ENCODE measurements around the gene GRAMD1B. TPM values are rescaled to one million over a fixed set of nuclear protein-coding genes. Genes with fewer than 3 reads are reported as not detected.

GRAMD1B gene
- total RNA-seq, 1 donor from 2014 or later: 15.0 TPM

DNA sequence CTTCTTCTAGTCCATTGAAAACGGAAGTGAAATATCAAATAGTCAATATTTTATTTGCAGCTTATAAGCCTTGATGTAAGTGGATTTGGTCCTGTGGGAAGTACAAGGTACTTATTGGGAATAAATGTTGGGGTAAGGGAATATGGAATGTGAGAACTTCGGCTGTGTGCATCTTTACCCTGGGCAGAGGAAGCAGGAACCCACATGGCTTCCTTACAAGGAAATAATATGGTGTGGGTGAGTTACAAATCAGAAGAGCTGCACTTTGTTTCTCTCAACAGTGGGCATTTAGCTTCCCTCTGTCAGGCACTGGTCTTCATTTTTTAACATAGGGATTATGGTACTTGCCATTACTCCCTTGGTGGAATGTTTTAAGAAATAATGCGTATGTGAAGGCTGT, 146.4 kb downstream of the GRAMD1B start:
- no peaks in the 10 kb centered on the region for H3K9me3 Mint-ChIP-seq
- peak overlapping the region; percentile 39 for H3K4me3 Mint-ChIP-seq
- no peaks in the 10 kb centered on the region for H3K27me3 Mint-ChIP-seq
- no peaks in the 10 kb centered on the region for H3K36me3 Mint-ChIP-seq (ENCODE audit: low read depth)
- ChIA-PET CTCF (interaction anchor here (0.6 to 2.5 kb wide), 19 partner anchors 11 to 474 kb away, joined by 3 to 36 read pairs (median 5); no protein-coding TSS in a partner anchor), POLR2A (interaction anchor here (0.7 kb wide), 2 partner anchors 95 to 130 kb away, joined by 3 read pairs; no protein-coding TSS in a partner anchor)
- ATAC-seq (ENCODE audit: low read depth): no peak
- H3K4me1 Mint-ChIP-seq: peaks cover 24% of the 10 kb centered on the region
- no peak for DNase-seq
- no peak overlapping the region for H3K27ac Mint-ChIP-seq
- TF ChIP-seq, protein P1, sequence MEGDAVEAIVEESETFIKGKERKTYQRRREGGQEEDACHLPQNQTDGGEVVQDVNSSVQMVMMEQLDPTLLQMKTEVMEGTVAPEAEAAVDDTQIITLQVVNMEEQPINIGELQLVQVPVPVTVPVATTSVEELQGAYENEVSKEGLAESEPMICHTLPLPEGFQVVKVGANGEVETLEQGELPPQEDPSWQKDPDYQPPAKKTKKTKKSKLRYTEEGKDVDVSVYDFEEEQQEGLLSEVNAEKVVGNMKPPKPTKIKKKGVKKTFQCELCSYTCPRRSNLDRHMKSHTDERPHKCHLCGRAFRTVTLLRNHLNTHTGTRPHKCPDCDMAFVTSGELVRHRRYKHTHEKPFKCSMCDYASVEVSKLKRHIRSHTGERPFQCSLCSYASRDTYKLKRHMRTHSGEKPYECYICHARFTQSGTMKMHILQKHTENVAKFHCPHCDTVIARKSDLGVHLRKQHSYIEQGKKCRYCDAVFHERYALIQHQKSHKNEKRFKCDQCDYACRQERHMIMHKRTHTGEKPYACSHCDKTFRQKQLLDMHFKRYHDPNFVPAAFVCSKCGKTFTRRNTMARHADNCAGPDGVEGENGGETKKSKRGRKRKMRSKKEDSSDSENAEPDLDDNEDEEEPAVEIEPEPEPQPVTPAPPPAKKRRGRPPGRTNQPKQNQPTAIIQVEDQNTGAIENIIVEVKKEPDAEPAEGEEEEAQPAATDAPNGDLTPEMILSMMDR (IDR thresholded peaks at IDR 0.05): no peak
- intact Hi-C loops (cut with micrococcal nuclease): loop anchor here (2.0 to 5.0 kb wide), 2 partner anchors 16 to 464 kb away; no protein-coding TSS in a partner anchor

DNA sequence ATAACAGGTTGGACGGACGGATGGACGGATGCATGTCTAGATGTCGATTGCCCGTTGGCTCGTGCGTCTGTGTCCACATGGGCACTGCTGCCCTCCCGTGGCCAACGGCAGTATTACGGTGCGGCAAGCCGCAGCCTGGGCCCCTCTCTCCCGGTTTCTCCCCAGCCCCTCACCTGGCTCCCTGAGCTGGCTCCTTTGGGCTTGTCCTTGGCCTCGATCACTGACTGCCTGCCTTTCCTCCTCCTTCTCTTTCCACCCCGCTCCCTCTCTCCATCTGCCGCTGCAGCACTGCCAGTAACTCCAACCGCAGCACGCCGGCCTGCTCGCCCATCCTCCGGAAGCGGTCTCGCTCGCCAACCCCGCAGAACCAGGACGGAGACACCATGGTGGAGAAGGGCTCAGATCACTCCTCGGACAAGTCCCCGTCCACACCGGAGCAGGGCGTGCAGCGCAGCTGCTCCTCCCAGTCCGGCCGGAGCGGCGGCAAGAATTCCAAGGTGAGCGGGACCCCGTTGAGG, 147.1 kb downstream of the GRAMD1B start:
- H3K4me1 Mint-ChIP-seq: peaks cover 24% of the 10 kb centered on the region
- intact Hi-C loops (cut with micrococcal nuclease): loop anchor here (1.0 to 5.0 kb wide), 5 partner anchors 16 to 465 kb away; no protein-coding TSS in a partner anchor
- peak; percentile 69 for DNase-seq
- no peak overlapping the region for H3K27ac Mint-ChIP-seq
- ATAC-seq (ENCODE audit: low read depth): peak; percentile 77
- no peaks in the 10 kb centered on the region for H3K27me3 Mint-ChIP-seq
- no peaks in the 10 kb centered on the region for H3K9me3 Mint-ChIP-seq
- ChIA-PET POLR2A (interaction anchor here (0.7 kb wide), 2 partner anchors 96 to 130 kb away, joined by 3 read pairs; no protein-coding TSS in a partner anchor), CTCF (interaction anchor here (0.6 to 2.5 kb wide), 17 partner anchors 11 to 475 kb away, joined by 3 to 36 read pairs (median 5); no protein-coding TSS in a partner anchor)
- TF ChIP-seq, protein P1 (IDR thresholded peaks at IDR 0.05): peak; percentile 65
- peak overlapping the region; percentile 39 for H3K4me3 Mint-ChIP-seq
- H3K36me3 Mint-ChIP-seq (ENCODE audit: low read depth): no peaks in the 10 kb centered on the region

DNA sequence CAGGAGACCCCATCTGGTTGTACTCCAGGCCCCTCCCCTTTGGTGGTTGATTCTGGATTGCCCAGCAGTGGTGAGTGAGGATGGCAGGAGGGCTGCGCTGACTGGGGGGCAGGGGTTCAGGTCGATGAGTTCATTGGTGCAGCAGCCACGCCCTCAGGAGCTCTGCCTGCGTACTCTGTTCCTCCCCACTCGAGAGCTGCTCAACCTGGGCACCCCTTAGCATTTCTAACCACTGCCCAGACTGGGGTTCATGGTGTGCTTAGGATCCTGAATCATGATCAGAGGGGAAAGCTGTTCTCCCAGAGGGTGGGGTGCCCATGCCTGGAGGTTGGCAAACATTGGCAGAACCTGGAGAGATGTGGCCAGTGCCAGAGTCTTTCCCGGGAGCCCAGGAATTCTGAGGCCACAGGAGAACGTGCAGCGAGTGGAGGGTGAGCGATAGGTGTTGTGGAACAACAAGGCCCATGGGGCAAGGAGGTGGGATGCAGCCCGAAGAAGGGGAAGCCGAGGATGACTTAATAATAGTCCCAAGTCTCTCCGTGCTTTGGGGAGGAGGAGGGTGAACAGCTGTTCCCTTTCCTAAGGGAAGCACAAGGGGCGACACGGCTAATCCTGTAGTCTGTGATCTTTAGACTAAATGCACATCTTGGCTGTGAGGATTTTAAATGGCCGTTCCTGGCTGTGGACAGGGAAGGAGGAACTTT, 148.9 kb downstream of the GRAMD1B start:
- Mint-ChIP-seq H3K27me3 (no peaks in the 10 kb centered on the region), H3K27ac (no peak overlapping the region), H3K4me1 (peaks cover 24% of the 10 kb centered on the region), H3K4me3 (no peak overlapping the region), H3K9me3 (no peaks in the 10 kb centered on the region), H3K36me3 (ENCODE audit: low read depth) (no peaks in the 10 kb centered on the region)
- DNase-seq (no peak), ATAC-seq (ENCODE audit: low read depth) (no peak)
- CTCF ChIA-PET: interaction anchor here (0.9 to 1.6 kb wide), 3 partner anchors 128 to 172 kb away, joined by 3 to 5 read pairs (median 3); no protein-coding TSS in a partner anchor
- POLR2A ChIA-PET: no interaction called here
- TF ChIP-seq, protein P1 (IDR thresholded peaks at IDR 0.05): no peak
- intact Hi-C loops (cut with micrococcal nuclease): loop anchor here (5.0 kb wide), 1 partner anchor 467 kb away; no protein-coding TSS in a partner anchor

DNA sequence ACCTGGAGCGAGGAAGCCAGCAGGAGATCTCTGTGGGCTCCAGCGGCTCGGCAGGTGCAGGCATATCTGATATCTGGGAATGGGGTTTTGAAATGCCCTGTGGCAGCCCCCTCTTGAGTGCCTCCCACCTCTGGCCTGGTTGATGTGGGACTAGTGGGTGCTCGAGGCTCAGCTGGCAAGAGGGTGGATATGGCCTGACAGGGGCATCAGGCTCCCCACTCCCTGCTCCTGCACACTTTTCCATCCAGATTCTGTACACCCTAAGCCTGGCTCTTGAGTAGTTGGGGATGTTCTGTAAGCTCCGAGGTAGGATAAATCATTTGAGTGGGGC, 149.4 kb downstream of the GRAMD1B start:
- Mint-ChIP-seq H3K27me3 (no peaks in the 10 kb centered on the region), H3K4me1 (peaks cover 24% of the 10 kb centered on the region), H3K27ac (no peak overlapping the region), H3K9me3 (no peaks in the 10 kb centered on the region), H3K36me3 (ENCODE audit: low read depth) (no peaks in the 10 kb centered on the region), H3K4me3 (no peak overlapping the region)
- ATAC-seq (ENCODE audit: low read depth) (no peak), DNase-seq (no peak)
- ChIA-PET POLR2A (no interaction called here), CTCF (interaction anchor here (1.1 to 2.8 kb wide), 4 partner anchors 17 to 172 kb away, joined by 3 to 42 read pairs (median 4); no protein-coding TSS in a partner anchor)
- intact Hi-C loops (cut with micrococcal nuclease): loop anchor here (5.0 kb wide), 1 partner anchor 467 kb away; no protein-coding TSS in a partner anchor
- TF ChIP-seq, protein P1 (IDR thresholded peaks at IDR 0.05): no peak

DNA sequence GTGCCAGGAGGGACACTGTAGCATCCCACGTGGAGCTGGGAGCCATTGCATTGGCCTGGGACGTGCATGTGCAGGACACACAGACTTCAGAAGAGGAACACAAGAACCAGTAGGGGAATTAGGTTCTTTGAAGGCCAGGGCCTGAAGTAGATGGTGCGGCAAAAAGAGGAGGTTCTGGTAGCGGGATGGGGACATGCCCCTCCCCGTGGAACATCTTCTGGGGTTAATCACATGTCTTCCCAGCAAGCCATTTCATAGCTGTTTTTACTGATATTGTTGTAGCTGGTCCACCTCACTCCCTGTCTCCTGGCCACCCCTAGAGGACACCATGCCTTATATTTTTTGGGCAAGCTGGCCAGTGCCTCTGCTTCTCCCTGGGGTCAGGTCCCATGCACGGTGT, 150.1 kb downstream of the GRAMD1B start:
- no peaks in the 10 kb centered on the region for H3K9me3 Mint-ChIP-seq
- CTCF ChIA-PET: interaction anchor here (0.7 to 2.8 kb wide), 7 partner anchors 18 to 173 kb away, joined by 3 to 42 read pairs (median 3); no protein-coding TSS in a partner anchor
- no peaks in the 10 kb centered on the region for H3K27me3 Mint-ChIP-seq
- intact Hi-C loops (cut with micrococcal nuclease): loop anchor here (1.0 kb wide), 1 partner anchor 127 kb away; no protein-coding TSS in a partner anchor
- DNase-seq: no peak
- H3K4me1 Mint-ChIP-seq: peaks cover 24% of the 10 kb centered on the region
- no peak overlapping the region for H3K27ac Mint-ChIP-seq
- H3K36me3 Mint-ChIP-seq (ENCODE audit: low read depth): no peaks in the 10 kb centered on the region
- TF ChIP-seq, protein P1 (IDR thresholded peaks at IDR 0.05): no peak
- POLR2A ChIA-PET: no interaction called here
- no peak for ATAC-seq (ENCODE audit: low read depth)
- no peak overlapping the region for H3K4me3 Mint-ChIP-seq

All from activated B cell treated with CpG ODN at 0.5 μM for 24 hours (primary cell).